Panc1 (cell line): ENCODE results near the gene COPS2. TPM values are rescaled to one million over a fixed set of nuclear protein-coding genes. Genes with fewer than 3 reads are reported as not detected.

Experiments used
- ATAC-seq: fragments of 200-7000 bp; cut with Tn5 transposase; 2 replicates; pipeline ENCODE4 v1.9.1; 2020; ENCODE audit warnings: mild to moderate bottlenecking, moderate library complexity
- BruUV-seq: library from RNA; stranded (reverse); fragments of 400-500 nt; replicated peaks from 2 replicates; lab custom pipeline; 2021; lab: Mats Ljungman, UMichigan
- CTCF ChIA-PET: fragments of 300-600 bp; sonication (Branson Sonifier 250); formaldehyde crosslinking; loops from one replicate; lab custom pipeline; 2022; ENCODE audit warnings: antibody characterized with exemption; lab: Charles Lee
- POLR2A ChIA-PET: fragments of 300-600 bp; sonication (Branson Sonifier 250); formaldehyde crosslinking; loops from one replicate; lab custom pipeline; 2022; ENCODE audit warnings: antibody characterized with exemption; lab: Charles Lee
- DNase-seq: peaks from one replicate; pipeline ENCODE4 v3.0.0-alpha.2; 2010; ENCODE audit warnings: low read depth, low spot score
- H3K27ac ChIP-seq: 2 replicates; pipeline ENCODE4 v1.5.1; 2011; ENCODE audit warnings: mild to moderate bottlenecking, low read length, inconsistent platforms
- H3K27me3 ChIP-seq: fragments of 200-500 bp; sonication (Bioruptor generic); 2 replicates; pipeline ENCODE4 v1.6.0; 2014; ENCODE audit warnings: low read length, inconsistent platforms; ENCODE audit not compliant: control insufficient read depth, insufficient read depth
- H3K36me3 ChIP-seq: fragments of 200-500 bp; sonication (Bioruptor generic); 2 replicates; pipeline ENCODE4 v1.5.1; 2014; ENCODE audit warnings: inconsistent platforms, mild to moderate bottlenecking, low read length, moderate library complexity; ENCODE audit not compliant: control insufficient read depth, insufficient read depth
- H3K4me1 ChIP-seq: 2 replicates; pipeline ENCODE4 v1.5.1; 2011; ENCODE audit warnings: inconsistent platforms, mild to moderate bottlenecking, low read length, moderate library complexity; ENCODE audit not compliant: control insufficient read depth, insufficient read depth
- H3K4me3 ChIP-seq, 2 experiments: 2 replicates each; pipeline ENCODE4 v1.5.1; 2011 to 2012; ENCODE audit warnings: low read depth in 2 of 2, low read length in 2 of 2, mild to moderate bottlenecking in 2 of 2, inconsistent platforms in 1 of 2, moderate library complexity in 1 of 2
- H3K9me3 ChIP-seq: fragments of 200-500 bp; sonication (Bioruptor generic); 2 replicates; pipeline ENCODE4 v1.5.1; 2014; ENCODE audit warnings: low read depth, mild to moderate bottlenecking, inconsistent platforms, low read length, moderate library complexity; ENCODE audit not compliant: control insufficient read depth, insufficient read depth
- POLR2AphosphoS5 ChIP-seq: IDR thresholded peaks from 2 replicates; pipeline ENCODE4 v1.6.1; 2012; ENCODE audit warnings: mild to moderate bottlenecking, low read depth, low read length, moderate library complexity
- SIN3A ChIP-seq: IDR thresholded peaks from 2 replicates; pipeline ENCODE4 v1.6.1; 2012; ENCODE audit warnings: low read depth, mild to moderate bottlenecking, low read length, moderate library complexity, borderline replicate concordance; ENCODE audit not compliant: insufficient read depth
- TCF7L2 ChIP-seq: IDR thresholded peaks from 2 replicates; pipeline ENCODE4 v1.6.1; 2011; ENCODE audit warnings: mild to moderate bottlenecking, low read depth, low read length, inconsistent platforms
- in situ Hi-C: cut with HindIII; loops from 2 replicates; pipeline ENCODE4 v1.10.0; 2016; ENCODE audit warnings: low sequenced_read_pairs, low pct_unique_long_range_greater_than_20kb
- intact Hi-C: fragments of 100-400 bp; cut with micrococcal nuclease; formaldehyde crosslinking; loops from one replicate; pipeline ENCODE4 v1.10.0; 2022; ENCODE audit not compliant: unreplicated experiment
- total RNA-seq: library from RNA; stranded (reverse); gene quantifications from one replicate; pipeline ENCODE4 v1.2.1, GENCODE V29; 2021; ENCODE audit not compliant: unreplicated experiment
- TF ChIP-seq, protein P1 (sequence below), 2 experiments: IDR thresholded peaks; 2 replicates each; pipeline ENCODE4 v1.6.1; 2011 to 2012; ENCODE audit warnings: low read depth in 2 of 2, control low read depth in 1 of 2, low read length in 1 of 2, mild to moderate bottlenecking in 1 of 2, moderate library complexity in 1 of 2; ENCODE audit not compliant: insufficient read depth in 1 of 2
- TF ChIP-seq, protein P2 (sequence below): fragments of 450-650 bp; IDR thresholded peaks from 2 replicates; pipeline ENCODE4 v1.5.1; 2017; ENCODE audit warnings: mild to moderate bottlenecking

The COPS2 gene
- total RNA-seq, 1 experiment from 2014 or later, result 69.4 TPM

DNA sequence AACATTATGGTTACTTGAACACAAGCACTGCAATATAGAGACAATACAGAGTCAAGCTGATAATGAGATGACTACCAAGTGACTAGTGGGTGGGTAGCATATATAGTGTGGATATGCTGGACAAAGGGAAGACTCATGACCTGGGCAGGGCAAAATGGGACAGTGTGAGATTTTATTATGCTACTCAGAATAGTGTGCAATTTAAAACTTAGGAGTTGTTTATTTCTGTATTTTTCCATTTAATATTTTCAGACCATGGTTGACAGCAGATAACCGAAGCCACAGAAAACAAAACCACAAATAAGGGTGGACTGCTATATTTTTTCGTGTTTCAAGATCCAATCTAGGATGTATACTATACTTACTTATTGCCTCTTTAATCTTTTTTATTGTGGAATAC lies 34.2 kb upstream of the COPS2 start:
- no peaks in the 10 kb centered on the region for H3K9me3 ChIP-seq
- TF ChIP-seq, protein P1, sequence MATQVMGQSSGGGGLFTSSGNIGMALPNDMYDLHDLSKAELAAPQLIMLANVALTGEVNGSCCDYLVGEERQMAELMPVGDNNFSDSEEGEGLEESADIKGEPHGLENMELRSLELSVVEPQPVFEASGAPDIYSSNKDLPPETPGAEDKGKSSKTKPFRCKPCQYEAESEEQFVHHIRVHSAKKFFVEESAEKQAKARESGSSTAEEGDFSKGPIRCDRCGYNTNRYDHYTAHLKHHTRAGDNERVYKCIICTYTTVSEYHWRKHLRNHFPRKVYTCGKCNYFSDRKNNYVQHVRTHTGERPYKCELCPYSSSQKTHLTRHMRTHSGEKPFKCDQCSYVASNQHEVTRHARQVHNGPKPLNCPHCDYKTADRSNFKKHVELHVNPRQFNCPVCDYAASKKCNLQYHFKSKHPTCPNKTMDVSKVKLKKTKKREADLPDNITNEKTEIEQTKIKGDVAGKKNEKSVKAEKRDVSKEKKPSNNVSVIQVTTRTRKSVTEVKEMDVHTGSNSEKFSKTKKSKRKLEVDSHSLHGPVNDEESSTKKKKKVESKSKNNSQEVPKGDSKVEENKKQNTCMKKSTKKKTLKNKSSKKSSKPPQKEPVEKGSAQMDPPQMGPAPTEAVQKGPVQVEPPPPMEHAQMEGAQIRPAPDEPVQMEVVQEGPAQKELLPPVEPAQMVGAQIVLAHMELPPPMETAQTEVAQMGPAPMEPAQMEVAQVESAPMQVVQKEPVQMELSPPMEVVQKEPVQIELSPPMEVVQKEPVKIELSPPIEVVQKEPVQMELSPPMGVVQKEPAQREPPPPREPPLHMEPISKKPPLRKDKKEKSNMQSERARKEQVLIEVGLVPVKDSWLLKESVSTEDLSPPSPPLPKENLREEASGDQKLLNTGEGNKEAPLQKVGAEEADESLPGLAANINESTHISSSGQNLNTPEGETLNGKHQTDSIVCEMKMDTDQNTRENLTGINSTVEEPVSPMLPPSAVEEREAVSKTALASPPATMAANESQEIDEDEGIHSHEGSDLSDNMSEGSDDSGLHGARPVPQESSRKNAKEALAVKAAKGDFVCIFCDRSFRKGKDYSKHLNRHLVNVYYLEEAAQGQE (IDR thresholded peaks at IDR 0.05; ENCODE audit: insufficient read depth in 1 of 2, low read depth in 2 of 2, low read length in 1 of 2), result no peak
- TF ChIP-seq POLR2AphosphoS5 (no peak), SIN3A (no peak), TCF7L2 (no peak)
- TF ChIP-seq, protein P2, sequence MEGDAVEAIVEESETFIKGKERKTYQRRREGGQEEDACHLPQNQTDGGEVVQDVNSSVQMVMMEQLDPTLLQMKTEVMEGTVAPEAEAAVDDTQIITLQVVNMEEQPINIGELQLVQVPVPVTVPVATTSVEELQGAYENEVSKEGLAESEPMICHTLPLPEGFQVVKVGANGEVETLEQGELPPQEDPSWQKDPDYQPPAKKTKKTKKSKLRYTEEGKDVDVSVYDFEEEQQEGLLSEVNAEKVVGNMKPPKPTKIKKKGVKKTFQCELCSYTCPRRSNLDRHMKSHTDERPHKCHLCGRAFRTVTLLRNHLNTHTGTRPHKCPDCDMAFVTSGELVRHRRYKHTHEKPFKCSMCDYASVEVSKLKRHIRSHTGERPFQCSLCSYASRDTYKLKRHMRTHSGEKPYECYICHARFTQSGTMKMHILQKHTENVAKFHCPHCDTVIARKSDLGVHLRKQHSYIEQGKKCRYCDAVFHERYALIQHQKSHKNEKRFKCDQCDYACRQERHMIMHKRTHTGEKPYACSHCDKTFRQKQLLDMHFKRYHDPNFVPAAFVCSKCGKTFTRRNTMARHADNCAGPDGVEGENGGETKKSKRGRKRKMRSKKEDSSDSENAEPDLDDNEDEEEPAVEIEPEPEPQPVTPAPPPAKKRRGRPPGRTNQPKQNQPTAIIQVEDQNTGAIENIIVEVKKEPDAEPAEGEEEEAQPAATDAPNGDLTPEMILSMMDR, result no peak
- ATAC-seq (no peak), DNase-seq (no peak)
- ChIA-PET POLR2A (no interaction called here), CTCF (interaction anchor here (0.6 kb wide), 1 partner anchor 14 kb away, joined by 7 read pairs; no protein-coding TSS in a partner anchor)
- no peak overlapping the region for H3K27ac ChIP-seq
- TSS peak; percentile 12 for BruUV-seq
- H3K27me3 ChIP-seq, result no peaks in the 10 kb centered on the region
- H3K36me3 ChIP-seq, result no peaks in the 10 kb centered on the region
- intact Hi-C loops, result no loop called here
- H3K4me1 ChIP-seq, result no peaks in the 10 kb centered on the region
- no peak overlapping the region for H3K4me3 ChIP-seq
- in situ Hi-C loops, result no loop called here

DNA sequence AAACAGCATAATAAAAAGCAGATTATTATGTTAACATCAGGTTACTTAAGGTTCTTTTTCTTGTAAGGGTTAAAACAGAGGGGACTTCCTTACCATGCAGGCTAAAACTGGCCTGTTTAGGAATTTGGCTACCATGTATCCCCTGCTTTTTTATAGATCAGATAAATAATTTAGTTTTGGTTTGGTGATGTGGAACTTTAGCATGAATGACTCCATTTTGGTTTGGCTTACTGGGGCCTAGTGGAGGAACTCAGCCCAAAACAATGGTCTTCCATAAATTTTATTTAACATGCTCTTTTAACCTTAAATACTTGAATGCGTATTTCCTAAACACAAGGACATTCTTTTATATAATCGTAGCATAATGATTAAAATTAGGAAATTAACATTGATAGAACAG lies 33.5 kb upstream of the COPS2 start:
- ChIA-PET POLR2A (no interaction called here), CTCF (no interaction called here)
- intact Hi-C loops (no loop called here), in situ Hi-C loops (no loop called here)
- Histone ChIP-seq H3K27me3 (no peaks in the 10 kb centered on the region), H3K4me1 (no peaks in the 10 kb centered on the region), H3K4me3 (no peak overlapping the region), H3K36me3 (no peaks in the 10 kb centered on the region), H3K9me3 (no peaks in the 10 kb centered on the region), H3K27ac (no peak overlapping the region)
- no peak for ATAC-seq
- no TSS peak for BruUV-seq
- no peak for TF ChIP-seq SIN3A
- TF ChIP-seq, protein P2, result no peak
- DNase-seq, result no peak
